ENCODE data around the gene CEP104. TPM values are rescaled to one million over a fixed set of nuclear protein-coding genes. Genes with fewer than 3 reads are reported as not detected.

Gene CEP104
- total RNA-seq, 1 donor from 2014 or later = 43.8 TPM

- TF ChIP-seq CTCF (IDR thresholded peaks at IDR 0.05; ENCODE audit: unreplicated experiment) = no peak
- Mint-ChIP-seq H3K9me3 (ENCODE audit: low read depth) (no peaks in the 10 kb centered on the region), H3K4me3 (ENCODE audit: low read depth) (no peak overlapping the region), H3K4me1 (ENCODE audit: low read depth) (no peaks in the 10 kb centered on the region), H3K27me3 (no peaks in the 10 kb centered on the region), H3K36me3 (ENCODE audit: insufficient read depth) (peaks cover 21% of the 10 kb centered on the region), H3K27ac (no peak overlapping the region)
- DNase-seq (ENCODE audit: low spot score, unreplicated experiment) = no peak
Measured at GRCh38 chr1:3872546-3872945, 15.5 kb upstream of the CEP104 start.

- no peak overlapping the region for H3K27ac Mint-ChIP-seq
- H3K27me3 Mint-ChIP-seq = no peaks in the 10 kb centered on the region
- TF ChIP-seq CTCF (IDR thresholded peaks at IDR 0.05; ENCODE audit: unreplicated experiment) = no peak
- no peak for DNase-seq (ENCODE audit: low spot score, unreplicated experiment)
- H3K36me3 Mint-ChIP-seq (ENCODE audit: insufficient read depth) = peaks cover 23% of the 10 kb centered on the region
- H3K4me1 Mint-ChIP-seq (ENCODE audit: low read depth) = no peaks in the 10 kb centered on the region
- no peak overlapping the region for H3K4me3 Mint-ChIP-seq (ENCODE audit: low read depth)
- no peaks in the 10 kb centered on the region for H3K9me3 Mint-ChIP-seq (ENCODE audit: low read depth)
Measured at GRCh38 chr1:3871451-3871805, 14.4 kb upstream of the CEP104 start.

GRCh38 chr1:3869751-3870301 lies 12.8 kb upstream of the CEP104 start:
- no peaks in the 10 kb centered on the region for H3K27me3 Mint-ChIP-seq
- no peak overlapping the region for H3K27ac Mint-ChIP-seq
- no peak overlapping the region for H3K4me3 Mint-ChIP-seq (ENCODE audit: low read depth)
- DNase-seq (ENCODE audit: low spot score, unreplicated experiment) = no peak
- TF ChIP-seq CTCF (IDR thresholded peaks at IDR 0.05; ENCODE audit: unreplicated experiment) = no peak
- H3K9me3 Mint-ChIP-seq (ENCODE audit: low read depth) = no peaks in the 10 kb centered on the region
- peaks cover 19% of the 10 kb centered on the region for H3K36me3 Mint-ChIP-seq (ENCODE audit: insufficient read depth)
- peaks cover 5% of the 10 kb centered on the region for H3K4me1 Mint-ChIP-seq (ENCODE audit: low read depth)

- H3K9me3 Mint-ChIP-seq (ENCODE audit: low read depth) = no peaks in the 10 kb centered on the region
- no peak overlapping the region for H3K27ac Mint-ChIP-seq
- H3K4me3 Mint-ChIP-seq (ENCODE audit: low read depth) = no peak overlapping the region
- H3K4me1 Mint-ChIP-seq (ENCODE audit: low read depth) = peaks cover 6% of the 10 kb centered on the region
- H3K36me3 Mint-ChIP-seq (ENCODE audit: insufficient read depth) = peaks cover 15% of the 10 kb centered on the region
- H3K27me3 Mint-ChIP-seq = no peaks in the 10 kb centered on the region
- DNase-seq (ENCODE audit: low spot score, unreplicated experiment) = no peak
- TF ChIP-seq CTCF (IDR thresholded peaks at IDR 0.05; ENCODE audit: unreplicated experiment) = no peak
Measured at GRCh38 chr1:3868464-3869006, 11.5 kb upstream of the CEP104 start.

- peaks cover 6% of the 10 kb centered on the region for H3K4me1 Mint-ChIP-seq (ENCODE audit: low read depth)
- no peak overlapping the region for H3K4me3 Mint-ChIP-seq (ENCODE audit: low read depth)
- no peak overlapping the region for H3K27ac Mint-ChIP-seq
- DNase-seq (ENCODE audit: low spot score, unreplicated experiment) = no peak
- TF ChIP-seq CTCF (IDR thresholded peaks at IDR 0.05; ENCODE audit: unreplicated experiment) = no peak
- H3K9me3 Mint-ChIP-seq (ENCODE audit: low read depth) = no peaks in the 10 kb centered on the region
- H3K36me3 Mint-ChIP-seq (ENCODE audit: insufficient read depth) = peaks cover 15% of the 10 kb centered on the region
- no peaks in the 10 kb centered on the region for H3K27me3 Mint-ChIP-seq
Measured at GRCh38 chr1:3865606-3866160, 8.7 kb upstream of the CEP104 start.

Data from progenitor cell of endocrine pancreas (in vitro differentiated cells).